ENCODE measurements around the gene EYS.

Gene EYS

GRCh38 chr6:64081453-64081852 lies 1625.6 kb downstream of the EYS start:
- no peak for DNase-seq (ENCODE audit: low read depth)
- no peak overlapping the region for H3K4me3 ChIP-seq (ENCODE audit: low read depth, low read length)
- no peak for TF ChIP-seq CTCF (IDR thresholded peaks at IDR 0.05; ENCODE audit: insufficient read depth, low read depth, low read length, missing control alignments)

GRCh38 chr6:64074981-64075380 lies 1632.0 kb downstream of the EYS start:
- TF ChIP-seq CTCF (IDR thresholded peaks at IDR 0.05; ENCODE audit: insufficient read depth, low read depth, low read length, missing control alignments) = no peak
- DNase-seq (ENCODE audit: low read depth) = no peak
- H3K4me3 ChIP-seq (ENCODE audit: low read depth, low read length) = no peak overlapping the region

- DNase-seq (ENCODE audit: low read depth) = no peak
- TF ChIP-seq CTCF (IDR thresholded peaks at IDR 0.05; ENCODE audit: insufficient read depth, low read depth, low read length, missing control alignments) = no peak
Measured at GRCh38 chr6:64072686-64073085, 1634.3 kb downstream of the EYS start.

GRCh38 chr6:64064919-64065318 lies 1642.1 kb downstream of the EYS start:
- H3K4me3 ChIP-seq (ENCODE audit: low read depth, low read length) = no peak overlapping the region
- no peak for TF ChIP-seq CTCF (IDR thresholded peaks at IDR 0.05; ENCODE audit: insufficient read depth, low read depth, low read length, missing control alignments)
- DNase-seq (ENCODE audit: low read depth) = peak; percentile 3

More at GRCh38 chr6:64072686-64073085, 1634.3 kb downstream of the EYS start:
- no peak overlapping the region for H3K4me3 ChIP-seq (ENCODE audit: low read depth, low read length)

GRCh38 chr6:64062960-64063683 lies 1643.9 kb downstream of the EYS start:
- TF ChIP-seq CTCF (IDR thresholded peaks at IDR 0.05; ENCODE audit: insufficient read depth, low read depth, low read length, missing control alignments) = no peak
- DNase-seq (ENCODE audit: low read depth) = no peak
- H3K4me3 ChIP-seq (ENCODE audit: low read depth, low read length) = no peak overlapping the region

GRCh38 chr6:64054861-64055260 lies 1652.2 kb downstream of the EYS start:
- H3K4me3 ChIP-seq (ENCODE audit: low read depth, low read length) = no peak overlapping the region
- no peak for DNase-seq (ENCODE audit: low read depth)
- TF ChIP-seq CTCF (IDR thresholded peaks at IDR 0.05; ENCODE audit: insufficient read depth, low read depth, low read length, missing control alignments) = no peak

- H3K4me3 ChIP-seq (ENCODE audit: low read depth, low read length) = no peak overlapping the region
- TF ChIP-seq CTCF (IDR thresholded peaks at IDR 0.05; ENCODE audit: insufficient read depth, low read depth, low read length, missing control alignments) = no peak
- DNase-seq (ENCODE audit: low read depth) = no peak
Measured at GRCh38 chr6:64050590-64050989, 1656.4 kb downstream of the EYS start.
